Measurements from ENCODE around the gene EME2. TPM values are rescaled to one million over a fixed set of nuclear protein-coding genes. Genes with fewer than 3 reads are reported as not detected.

EME2 gene, protein sequence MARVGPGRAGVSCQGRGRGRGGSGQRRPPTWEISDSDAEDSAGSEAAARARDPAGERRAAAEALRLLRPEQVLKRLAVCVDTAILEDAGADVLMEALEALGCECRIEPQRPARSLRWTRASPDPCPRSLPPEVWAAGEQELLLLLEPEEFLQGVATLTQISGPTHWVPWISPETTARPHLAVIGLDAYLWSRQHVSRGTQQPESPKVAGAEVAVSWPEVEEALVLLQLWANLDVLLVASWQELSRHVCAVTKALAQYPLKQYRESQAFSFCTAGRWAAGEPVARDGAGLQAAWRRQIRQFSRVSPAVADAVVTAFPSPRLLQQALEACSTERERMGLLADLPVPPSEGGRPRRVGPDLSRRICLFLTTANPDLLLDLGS
- total RNA-seq: 2.8 and 4.3 TPM in 2 replicates

DNA sequence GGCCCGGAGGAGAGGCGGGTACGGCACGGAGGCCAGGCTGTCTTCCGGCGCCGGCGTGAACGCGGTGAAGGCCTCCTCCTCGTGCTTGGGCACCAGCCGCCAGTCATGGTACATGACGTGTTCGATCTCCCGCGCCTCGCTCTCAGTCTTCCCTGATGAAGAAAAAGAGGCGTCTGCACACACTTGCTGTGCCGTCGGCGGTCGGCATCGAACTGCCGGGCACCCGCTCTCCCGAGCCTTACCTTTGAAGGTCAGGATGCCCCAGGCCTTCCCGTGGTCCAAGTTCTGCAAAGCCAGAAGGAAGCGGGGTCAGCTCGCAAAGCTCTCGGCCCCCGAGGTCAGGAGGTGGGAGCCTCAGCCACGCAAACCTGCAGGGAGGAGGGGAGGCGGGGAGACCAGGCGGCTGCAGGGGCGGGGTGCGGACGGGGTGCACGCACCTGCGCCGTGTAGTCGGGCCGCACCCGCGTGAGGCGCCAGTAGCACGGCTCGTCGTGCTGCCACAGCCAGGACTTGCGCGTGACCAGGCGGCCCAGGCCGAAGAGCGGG lies at the start of gene EME2:
Gene EME2 (plus strand): TSS at position 449 of the 546 bp plus-strand sequence. CDS start 418 bp downstream, outside the sequence.

DNA sequence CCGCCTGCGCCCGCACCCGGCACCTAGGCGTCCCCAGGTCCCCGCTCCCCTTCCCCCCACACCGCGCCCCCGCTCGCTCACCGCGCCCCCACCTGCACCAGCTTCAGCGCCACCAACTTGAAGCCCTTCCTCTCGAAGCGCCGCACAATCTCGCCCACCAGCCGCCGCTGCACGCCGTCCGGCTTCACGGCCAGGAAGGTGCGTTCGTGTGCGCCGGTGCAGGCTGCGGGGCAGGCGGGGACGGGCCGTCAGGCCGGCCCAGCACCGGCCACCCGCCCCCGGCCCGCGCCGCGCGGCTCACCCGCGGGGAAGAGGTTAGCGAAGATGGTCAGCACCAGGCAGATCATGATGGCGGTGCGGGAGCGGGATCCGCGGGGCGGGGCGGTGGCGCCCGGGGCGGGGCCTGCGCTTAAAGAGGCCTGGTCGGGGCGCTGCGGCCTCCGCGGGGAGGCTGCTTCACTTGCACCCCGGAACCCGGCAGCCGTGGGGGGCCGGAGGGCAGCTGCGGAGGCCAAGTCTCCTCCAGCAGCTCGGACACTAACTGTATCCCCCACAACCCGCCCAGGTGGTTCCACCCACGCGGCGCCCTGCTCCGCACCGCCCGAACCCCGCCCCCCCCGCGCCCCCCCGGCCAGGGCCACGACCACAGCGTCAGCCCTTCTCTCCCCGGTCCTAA lies 1.3 kb upstream of the EME2 start, which contains the start of gene NME3:
Gene NME3 (minus strand): TSS at position 356 of the 676 bp plus-strand sequence. CDS start 9 bp downstream, at position 347.

DNA sequence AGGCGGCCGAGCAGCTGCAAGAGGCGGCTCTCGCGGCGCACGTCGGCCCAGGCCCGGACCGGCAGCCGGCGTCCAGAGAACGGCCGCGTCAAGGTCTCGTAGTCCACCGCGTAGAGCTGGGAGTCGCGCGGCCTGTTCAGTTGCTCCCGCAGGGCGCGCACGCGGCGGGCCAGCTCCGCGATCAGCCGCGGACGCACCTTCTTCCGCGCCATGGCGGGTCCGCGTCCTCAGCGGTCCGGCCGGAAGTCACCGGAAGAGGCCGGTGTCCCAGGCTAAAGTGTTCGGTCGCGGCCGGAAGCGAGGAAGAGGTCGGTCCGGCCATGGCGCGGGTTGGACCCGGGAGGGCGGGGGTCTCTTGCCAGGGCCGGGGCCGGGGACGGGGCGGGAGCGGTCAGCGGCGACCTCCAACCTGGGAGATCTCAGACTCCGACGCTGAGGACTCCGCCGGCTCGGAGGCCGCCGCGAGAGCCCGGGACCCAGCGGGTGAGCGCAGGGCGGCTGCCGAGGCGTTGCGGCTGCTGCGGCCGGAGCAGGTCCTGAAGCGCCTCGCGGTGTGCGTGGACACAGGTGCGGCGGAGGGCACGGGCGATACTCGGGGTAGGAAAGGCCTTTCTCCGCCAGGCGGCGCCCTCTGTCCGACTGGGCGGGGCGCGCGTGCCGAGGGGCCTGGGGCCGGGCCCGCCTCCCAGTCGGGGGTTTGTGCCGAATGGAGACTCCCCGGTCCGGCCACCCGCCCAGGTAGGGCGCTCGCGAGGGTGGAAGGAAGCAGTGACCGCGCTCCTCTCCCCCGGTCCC lies 495 bp downstream of the EME2 start, which contains the start of gene MRPS34:
Gene MRPS34 (minus strand): TSS at position 227 of the 795 bp plus-strand sequence. CDS start 15 bp downstream, at position 212.

DNA sequence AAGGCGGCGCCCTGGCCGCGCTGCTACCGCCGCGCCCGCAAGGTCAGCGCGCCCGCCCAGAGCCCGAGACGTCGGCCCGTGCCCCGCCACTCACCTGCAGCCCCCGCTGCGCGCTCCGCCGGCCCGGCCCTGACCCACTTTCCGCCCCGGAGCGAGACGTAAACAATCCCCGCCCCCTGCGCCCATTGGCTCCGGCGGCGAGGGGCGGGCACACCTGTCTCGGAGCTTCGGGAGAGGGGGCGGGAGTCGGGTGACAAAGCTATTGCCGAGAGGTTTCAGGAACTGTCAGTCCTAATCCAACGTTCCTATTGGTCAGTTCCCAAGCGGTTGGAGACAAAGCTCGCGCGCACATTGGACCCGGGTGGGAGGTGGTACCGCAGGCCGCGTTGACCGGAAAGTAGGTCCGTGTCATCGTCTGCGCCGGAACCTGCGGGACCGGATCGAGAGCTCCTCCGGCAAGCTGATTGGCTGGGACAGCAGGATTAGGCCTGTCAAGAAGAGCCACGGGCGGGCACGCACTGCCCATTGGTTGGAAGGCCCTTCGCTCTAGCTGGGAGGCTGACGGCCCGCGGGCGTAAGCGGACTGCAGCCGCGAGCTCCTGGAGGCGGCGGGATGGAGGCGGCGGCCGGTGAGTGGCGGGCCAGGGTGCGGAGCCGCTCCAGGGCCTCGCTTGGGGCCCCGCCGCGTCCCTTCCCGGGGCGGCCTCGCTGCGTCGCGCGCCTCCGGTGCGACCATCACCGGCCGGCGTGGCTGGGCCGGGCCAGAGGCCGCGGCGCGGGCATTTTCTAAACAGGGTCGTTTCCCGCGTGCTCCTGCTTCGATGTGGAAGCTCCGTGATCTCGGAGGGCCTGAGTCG lies 10.0 kb downstream of the EME2 start, which contains the start of the genes NUBP2 and SPSB3:
Gene NUBP2 (plus strand): TSS at position 553 of the 857 bp plus-strand sequence. CDS start 61 bp downstream, at position 614.
Gene SPSB3 (minus strand): TSS at position 164 of the 857 bp plus-strand sequence. CDS start 1,088 bp downstream, outside the sequence.

DNA sequence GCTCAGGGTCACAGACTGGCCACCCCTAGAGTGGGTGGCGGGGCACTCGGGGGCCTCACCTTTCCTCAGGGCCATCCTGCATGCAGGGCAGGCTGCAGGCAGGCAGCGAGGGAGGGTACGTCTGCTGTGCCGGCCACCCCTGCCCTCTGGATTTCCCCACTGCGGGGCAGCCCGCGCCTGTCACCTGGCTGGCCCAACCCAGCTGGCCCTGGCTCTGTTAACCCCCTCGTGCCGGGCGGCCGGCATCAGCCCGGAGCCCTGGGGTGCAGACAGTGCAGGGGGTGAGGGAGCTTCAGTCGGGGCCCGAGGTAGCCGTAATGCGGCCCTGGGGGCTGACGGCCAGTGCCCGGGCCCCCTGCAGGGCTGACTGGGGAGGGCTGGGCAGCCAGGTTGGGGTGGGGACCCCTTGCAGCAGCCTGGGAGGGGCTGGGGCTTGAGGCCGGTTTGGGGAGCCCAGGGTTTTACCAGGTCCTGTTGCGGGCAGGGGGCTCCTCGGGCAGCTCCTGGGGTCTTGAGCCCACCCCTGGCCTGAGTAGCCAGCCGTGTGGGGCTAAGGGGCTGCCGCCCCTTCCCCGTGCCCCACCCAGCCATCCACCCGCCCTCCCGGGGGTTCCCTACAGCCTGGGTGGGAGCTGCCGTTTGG lies 21.1 kb downstream of the EME2 start, which contains the start of gene IGFALS:
Gene IGFALS (minus strand): TSS at position 128 of the 643 bp plus-strand sequence. CDS start 53 bp downstream, at position 75.

Other genes with a start within 250 kb of the EME2 start
- gene TMEM204, start 239.1 kb upstream of the EME2 start, total RNA-seq: 53.5 and 61.6 TPM in 2 replicates
- 12.8 and 13.0 TPM in 2 replicates for gene IFT140, start 160.7 kb upstream of the EME2 start, total RNA-seq
- 7.7 and 10.7 TPM in 2 replicates for gene CRAMP1, start 160.4 kb upstream of the EME2 start, total RNA-seq
- gene JPT2, start 94.5 kb upstream of the EME2 start, total RNA-seq: 82.3 and 108 TPM in 2 replicates
- 18.6 and 20.5 TPM in 2 replicates for gene MAPK8IP3, start 66.6 kb upstream of the EME2 start, total RNA-seq
- gene NME3, start 1.3 kb upstream of the EME2 start, total RNA-seq: 61.8 and 63.7 TPM in 2 replicates
- 150 and 160 TPM in 2 replicates for gene MRPS34, start 324 bp downstream of the EME2 start, total RNA-seq
- 36.9 and 43.6 TPM in 2 replicates for gene SPSB3, start 9.8 kb downstream of the EME2 start, total RNA-seq
- gene NUBP2, start 10.2 kb downstream of the EME2 start, total RNA-seq: 118 and 164 TPM in 2 replicates
- not detected in 2 replicates for gene IGFALS, start 20.9 kb downstream of the EME2 start, total RNA-seq
- 106 and 119 TPM in 2 replicates for gene HAGH, start 54.0 kb downstream of the EME2 start, total RNA-seq
- 70.9 and 86.8 TPM in 2 replicates for gene FAHD1, start 54.4 kb downstream of the EME2 start, total RNA-seq
- gene MEIOB, start 99.4 kb downstream of the EME2 start, total RNA-seq: not detected in 2 replicates
- not detected in 2 replicates for gene HS3ST6, start 145.6 kb downstream of the EME2 start, total RNA-seq
- 10.1 and 13.7 TPM in 2 replicates for gene MSRB1, start 170.4 kb downstream of the EME2 start, total RNA-seq
- gene RPL3L, start 181.9 kb downstream of the EME2 start, total RNA-seq: not detected in 2 replicates
- gene NDUFB10, start 186.7 kb downstream of the EME2 start, total RNA-seq: 312 and 315 TPM in 2 replicates
- gene RPS2, start 192.0 kb downstream of the EME2 start, total RNA-seq: 2,922 and 2,947 TPM in 2 replicates
- gene RNF151, start 194.0 kb downstream of the EME2 start, total RNA-seq: not detected in 2 replicates
- gene TBL3, start 199.2 kb downstream of the EME2 start, total RNA-seq: 79.4 and 104 TPM in 2 replicates
- 1.00 TPM in 1 of 2 replicates, not detected in the other for gene NOXO1, start 208.7 kb downstream of the EME2 start, total RNA-seq
- 15.4 and 15.9 TPM in 2 replicates for gene GFER, start 211.4 kb downstream of the EME2 start, total RNA-seq
- 0.25 and 0.87 TPM in 2 replicates for gene SYNGR3, start 217.2 kb downstream of the EME2 start, total RNA-seq
- 55.6 and 61.8 TPM in 2 replicates for gene ZNF598, start 237.0 kb downstream of the EME2 start, total RNA-seq
- gene NPW, start 247.0 kb downstream of the EME2 start, total RNA-seq: 2.5 and 3.1 TPM in 2 replicates